GM21576 (cell line): ENCODE results near the gene TEX14.
A peak's percentile ranks its signal among the peaks of the same experiment; 100 is the strongest.

Experiments used
- ATAC-seq: cut with Tn5 transposase; IDR thresholded peaks from one replicate; pipeline ENCODE4 v1.9.1; 2021; ENCODE audit warnings: mild to moderate bottlenecking, moderate library complexity; ENCODE audit not compliant: unreplicated experiment

TEX14 gene, protein sequence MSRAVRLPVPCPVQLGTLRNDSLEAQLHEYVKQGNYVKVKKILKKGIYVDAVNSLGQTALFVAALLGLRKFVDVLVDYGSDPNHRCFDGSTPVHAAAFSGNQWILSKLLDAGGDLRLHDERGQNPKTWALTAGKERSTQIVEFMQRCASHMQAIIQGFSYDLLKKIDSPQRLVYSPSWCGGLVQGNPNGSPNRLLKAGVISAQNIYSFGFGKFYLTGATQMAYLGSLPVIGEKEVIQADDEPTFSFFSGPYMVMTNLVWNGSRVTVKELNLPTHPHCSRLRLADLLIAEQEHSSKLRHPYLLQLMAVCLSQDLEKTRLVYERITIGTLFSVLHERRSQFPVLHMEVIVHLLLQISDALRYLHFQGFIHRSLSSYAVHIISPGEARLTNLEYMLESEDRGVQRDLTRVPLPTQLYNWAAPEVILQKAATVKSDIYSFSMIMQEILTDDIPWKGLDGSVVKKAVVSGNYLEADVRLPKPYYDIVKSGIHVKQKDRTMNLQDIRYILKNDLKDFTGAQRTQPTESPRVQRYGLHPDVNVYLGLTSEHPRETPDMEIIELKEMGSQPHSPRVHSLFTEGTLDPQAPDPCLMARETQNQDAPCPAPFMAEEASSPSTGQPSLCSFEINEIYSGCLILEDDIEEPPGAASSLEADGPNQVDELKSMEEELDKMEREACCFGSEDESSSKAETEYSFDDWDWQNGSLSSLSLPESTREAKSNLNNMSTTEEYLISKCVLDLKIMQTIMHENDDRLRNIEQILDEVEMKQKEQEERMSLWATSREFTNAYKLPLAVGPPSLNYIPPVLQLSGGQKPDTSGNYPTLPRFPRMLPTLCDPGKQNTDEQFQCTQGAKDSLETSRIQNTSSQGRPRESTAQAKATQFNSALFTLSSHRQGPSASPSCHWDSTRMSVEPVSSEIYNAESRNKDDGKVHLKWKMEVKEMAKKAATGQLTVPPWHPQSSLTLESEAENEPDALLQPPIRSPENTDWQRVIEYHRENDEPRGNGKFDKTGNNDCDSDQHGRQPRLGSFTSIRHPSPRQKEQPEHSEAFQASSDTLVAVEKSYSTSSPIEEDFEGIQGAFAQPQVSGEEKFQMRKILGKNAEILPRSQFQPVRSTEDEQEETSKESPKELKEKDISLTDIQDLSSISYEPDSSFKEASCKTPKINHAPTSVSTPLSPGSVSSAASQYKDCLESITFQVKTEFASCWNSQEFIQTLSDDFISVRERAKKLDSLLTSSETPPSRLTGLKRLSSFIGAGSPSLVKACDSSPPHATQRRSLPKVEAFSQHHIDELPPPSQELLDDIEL (N-terminal part only)

GRCh38 chr17:58691701-58692238, at the start of gene TEX14:
Gene TEX14, minus strand, starts transcription at chr17:58692045. Its CDS starts 40,044 bp downstream, at chr17:58652001.
- no peak for ATAC-seq

- no peak for ATAC-seq
Observed at GRCh38 chr17:58741121-58741625, 49.3 kb upstream of the TEX14 start.

DNA sequence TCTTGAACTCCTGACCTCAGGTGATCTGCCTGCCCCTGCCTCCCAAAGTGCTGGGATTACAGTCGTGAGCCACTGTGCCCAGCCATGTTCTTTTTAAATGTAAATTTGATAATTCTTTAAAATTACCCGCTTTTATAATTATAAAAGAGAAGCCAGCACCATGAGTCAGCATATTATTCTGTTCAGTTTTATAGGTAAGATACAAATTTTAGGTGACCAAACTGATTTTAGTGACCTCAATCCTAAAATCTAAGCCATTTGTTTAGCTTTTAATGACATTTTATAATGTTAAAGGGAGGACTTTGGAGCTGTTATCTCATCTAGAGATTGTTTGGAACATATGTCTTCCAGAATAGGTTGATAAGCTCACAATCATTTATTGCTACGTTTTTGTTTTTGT, 43.0 kb upstream of the TEX14 start:
- ATAC-seq: no peak

DNA sequence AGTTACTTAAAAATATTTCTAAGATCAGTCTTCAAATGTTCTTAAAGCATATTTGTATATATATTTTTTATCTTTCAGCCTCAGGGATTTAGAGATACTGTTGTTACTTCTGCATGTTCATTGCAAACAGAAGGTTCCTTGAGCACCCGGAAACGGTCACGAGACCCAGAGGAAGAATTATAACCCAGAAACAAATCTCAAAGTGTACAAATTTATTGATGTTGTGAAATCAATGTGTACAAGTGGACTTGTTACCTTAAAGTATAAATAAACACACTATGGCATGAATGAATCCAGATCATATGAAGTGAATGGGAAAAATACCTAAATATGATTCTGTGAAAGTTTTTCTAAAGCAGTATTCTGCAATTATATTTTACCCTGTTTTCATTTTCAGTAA, 42.2 kb upstream of the TEX14 start:
- ATAC-seq: no peak

DNA sequence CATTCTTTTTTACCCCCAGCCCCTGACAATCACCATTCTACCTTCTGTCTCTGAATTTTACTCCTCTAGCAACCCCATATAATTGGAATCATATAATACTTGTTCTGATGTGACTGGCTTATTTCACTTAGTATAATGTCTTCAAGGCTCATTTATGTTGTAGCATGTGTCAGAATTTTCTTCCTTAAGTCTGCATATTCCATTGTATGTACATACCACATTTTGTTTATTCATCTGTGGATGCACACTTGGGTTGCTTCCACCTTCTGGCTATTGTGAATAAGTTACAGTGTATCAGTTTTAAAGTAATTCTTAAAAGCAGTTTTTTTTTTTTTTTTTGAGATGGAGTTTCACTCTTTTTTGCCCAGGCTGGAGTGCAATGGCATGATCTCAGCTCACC, 39.1 kb upstream of the TEX14 start:
- no peak for ATAC-seq

GRCh38 chr17:58728798-58729197, 37.0 kb upstream of the TEX14 start:
- no peak for ATAC-seq

- no peak for ATAC-seq
Observed at GRCh38 chr17:58722696-58723095, 30.9 kb upstream of the TEX14 start.

DNA sequence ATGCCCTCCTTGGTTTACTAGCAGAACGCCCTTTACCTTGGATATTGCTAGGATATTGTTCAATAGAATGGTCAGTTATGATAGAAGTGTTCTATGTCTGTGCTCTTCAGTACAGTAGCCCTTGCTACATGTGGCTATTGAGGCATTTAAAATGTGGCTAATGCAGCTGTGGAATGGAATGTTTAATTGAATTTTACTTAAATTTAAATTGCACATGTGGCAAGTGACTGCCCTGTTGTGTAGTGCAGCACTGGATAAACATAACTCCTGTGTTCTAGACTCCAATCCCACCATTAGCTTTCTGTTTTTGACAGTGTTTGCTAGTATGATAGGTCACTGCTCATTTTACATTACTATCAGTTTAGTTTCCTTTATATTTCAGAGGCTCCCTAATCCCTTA, 30.4 kb upstream of the TEX14 start:
- no peak for ATAC-seq

DNA sequence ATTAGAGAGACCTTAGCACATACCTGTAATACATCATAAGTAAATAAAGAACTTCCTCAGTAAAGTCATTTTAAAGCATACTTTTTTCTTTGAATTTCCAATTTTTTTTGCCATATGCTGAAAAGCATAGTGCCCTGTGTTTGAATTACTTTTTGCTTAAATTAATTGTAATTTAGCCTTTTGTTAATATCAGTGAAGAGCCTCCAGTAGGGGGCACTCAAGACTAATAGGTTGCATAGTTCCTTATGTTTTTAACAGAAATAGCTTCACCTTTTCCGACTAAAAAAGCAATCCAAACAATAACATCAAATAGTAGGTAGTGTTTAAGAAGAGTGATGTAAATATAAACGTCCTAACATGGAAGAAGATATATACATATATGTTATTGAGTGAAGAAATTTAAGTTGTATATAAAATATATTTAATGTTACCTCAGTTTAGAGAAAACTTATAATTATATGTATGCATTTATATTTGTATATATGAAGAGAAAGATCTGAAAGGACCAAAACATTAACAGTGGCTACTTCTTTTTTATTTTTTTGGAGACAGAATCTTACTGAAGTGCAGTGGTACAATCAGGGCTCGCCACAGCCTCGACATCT, 19.2 kb upstream of the TEX14 start:
- ATAC-seq: no peak

DNA sequence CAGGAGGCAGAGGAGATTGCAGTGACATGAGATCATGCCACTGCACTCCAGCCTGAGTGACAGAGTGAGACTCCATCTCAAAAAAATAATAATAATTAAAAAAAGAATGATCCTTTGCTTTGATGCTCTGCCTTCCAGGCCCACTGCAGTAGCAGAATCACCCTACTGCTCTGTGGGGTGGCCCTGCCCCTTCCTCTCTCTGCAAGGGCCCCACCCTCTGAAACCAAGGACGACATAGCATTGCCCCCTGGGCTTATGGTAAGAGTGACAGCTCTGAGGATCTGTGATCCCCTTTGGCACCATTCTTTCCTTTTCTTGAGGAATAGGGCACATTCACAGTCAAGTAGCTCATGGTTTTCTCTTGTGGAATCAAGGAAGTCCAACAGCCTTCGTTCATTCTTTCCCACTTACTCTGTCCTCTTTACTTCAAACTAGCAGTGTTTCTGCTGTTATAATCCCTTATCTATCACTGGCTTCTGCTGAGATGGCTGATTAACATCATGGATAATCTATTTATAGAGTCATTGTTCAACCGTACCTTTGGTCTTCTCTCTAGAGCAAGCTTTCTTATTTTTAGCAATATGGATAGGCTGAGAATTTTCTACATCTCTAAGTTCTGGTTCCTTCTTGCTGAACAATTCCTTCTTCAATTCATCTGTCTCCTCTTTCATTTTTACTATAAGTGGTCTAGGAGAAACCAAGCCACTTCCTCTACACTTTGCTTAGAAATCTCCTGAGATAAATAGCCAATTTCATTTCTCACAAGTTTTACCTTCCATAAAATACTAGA, 14.7 kb upstream of the TEX14 start:
- ATAC-seq: no peak

GRCh38 chr17:58703916-58704286, 12.1 kb upstream of the TEX14 start:
- ATAC-seq: no peak

DNA sequence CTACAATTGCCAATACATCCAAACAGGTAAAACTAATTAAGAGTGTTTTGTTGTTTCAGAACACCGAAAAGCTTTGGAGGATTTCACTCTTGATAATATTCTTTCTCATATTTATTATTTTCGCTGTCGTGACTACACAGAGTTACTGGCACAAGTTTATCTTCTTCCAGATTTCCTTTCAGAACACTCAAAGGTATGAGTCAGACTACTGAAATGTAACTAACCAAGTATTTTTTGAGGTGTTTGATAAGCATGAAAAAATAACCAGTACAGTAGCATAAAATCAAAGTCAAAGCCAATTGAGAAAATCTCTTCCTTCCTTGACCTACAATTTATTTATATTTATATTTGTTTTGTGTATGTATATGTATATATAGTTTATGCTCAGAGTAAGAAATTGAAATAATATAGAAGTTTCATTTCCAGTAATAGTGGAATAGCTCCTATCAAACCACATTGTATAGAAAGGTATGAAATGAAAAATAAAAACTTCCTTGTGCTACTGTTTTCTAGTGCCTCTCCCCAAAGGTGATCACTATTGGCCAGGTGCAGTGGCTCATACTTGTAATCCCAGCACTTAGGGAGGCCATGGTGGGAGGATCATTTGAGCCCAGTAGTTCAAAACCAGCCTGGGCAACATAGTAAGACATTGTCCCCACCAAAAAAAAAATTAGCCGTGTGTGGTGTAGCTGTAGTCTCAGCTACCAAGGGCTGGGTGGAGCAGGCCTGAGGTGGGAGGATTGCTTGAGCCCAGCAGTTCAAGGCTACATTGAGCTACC, 11.5 kb upstream of the TEX14 start:
- ATAC-seq: no peak

- no peak for ATAC-seq
Observed at GRCh38 chr17:58702708-58703107, 10.9 kb upstream of the TEX14 start.

- peak; percentile 63 for ATAC-seq
Observed at GRCh38 chr17:58702045-58702476, 10.2 kb upstream of the TEX14 start.

GRCh38 chr17:58699771-58700170, 7.9 kb upstream of the TEX14 start:
- no peak for ATAC-seq

GRCh38 chr17:58694826-58695225, 3.0 kb upstream of the TEX14 start:
- ATAC-seq: no peak

GRCh38 chr17:58694302-58694701, 2.5 kb upstream of the TEX14 start:
- ATAC-seq: no peak

- no peak for ATAC-seq
Observed at GRCh38 chr17:58693751-58694150, 1.9 kb upstream of the TEX14 start.

- ATAC-seq: no peak
Observed at GRCh38 chr17:58693208-58693607, 1.4 kb upstream of the TEX14 start.
